HG02973 (cell line): Measurements from ENCODE around the gene NR3C2.

ENCODE experiments used
- ATAC-seq: cut with Tn5 transposase; IDR thresholded peaks from one replicate; pipeline ENCODE4 v1.9.1; 2021; ENCODE audit warnings: moderate library complexity; ENCODE audit not compliant: unreplicated experiment

NR3C2 gene

GRCh38 chr4:148081267-148081666, 360.9 kb downstream of the NR3C2 start:
- no peak for ATAC-seq

GRCh38 chr4:148079961-148080360, 362.3 kb downstream of the NR3C2 start:
- ATAC-seq = no peak

GRCh38 chr4:148078061-148078460, 364.2 kb downstream of the NR3C2 start:
- no peak for ATAC-seq

DNA sequence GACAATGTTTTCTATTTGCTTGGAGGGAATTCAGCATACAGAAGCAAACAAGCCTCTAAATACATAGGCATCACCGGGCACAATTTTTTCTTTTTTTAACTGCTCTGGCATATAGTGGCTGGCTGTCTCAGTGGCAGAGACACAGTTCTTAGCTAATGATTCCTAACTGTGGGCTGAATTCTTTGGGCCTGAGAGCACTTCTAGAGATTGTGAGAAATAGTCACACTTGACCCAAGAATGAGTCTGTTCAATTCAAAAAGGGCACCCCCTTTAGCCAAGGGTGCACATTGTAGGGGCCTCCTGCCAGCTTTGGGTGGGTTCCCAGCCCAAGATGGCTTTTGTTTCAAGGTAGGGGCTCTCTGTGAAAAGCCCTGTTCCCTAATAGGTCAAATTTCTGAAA, 364.6 kb downstream of the NR3C2 start:
- no peak for ATAC-seq

- ATAC-seq = no peak
These were observed 365.2 kb downstream of the NR3C2 start for GRCh38 chr4:148076964-148077363.

GRCh38 chr4:148075438-148075837, 366.8 kb downstream of the NR3C2 start:
- ATAC-seq = no peak

DNA sequence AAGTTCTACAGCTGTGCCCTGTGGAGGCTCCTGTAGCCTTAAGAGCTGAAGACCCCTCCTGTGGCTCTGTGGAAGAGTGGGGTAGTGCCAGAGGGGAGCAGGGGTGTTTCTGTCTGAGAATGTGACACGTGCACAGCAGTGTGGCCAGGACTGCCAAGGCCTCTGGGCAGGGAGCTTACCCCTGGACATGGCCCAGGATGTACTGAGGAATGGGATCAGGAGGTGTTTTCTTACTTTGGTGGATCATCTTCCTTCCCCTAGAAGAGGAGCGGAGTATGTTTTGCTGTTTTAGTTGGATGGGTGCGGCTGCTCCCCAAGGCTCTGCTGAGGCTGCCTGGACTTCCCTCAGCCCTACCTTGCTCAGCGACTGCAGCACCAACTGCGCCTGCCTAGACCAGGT, 367.8 kb downstream of the NR3C2 start:
- ATAC-seq = no peak

- no peak for ATAC-seq
These were observed 368.9 kb downstream of the NR3C2 start for GRCh38 chr4:148073349-148073748.

GRCh38 chr4:148072789-148073188, 369.4 kb downstream of the NR3C2 start:
- ATAC-seq = no peak

DNA sequence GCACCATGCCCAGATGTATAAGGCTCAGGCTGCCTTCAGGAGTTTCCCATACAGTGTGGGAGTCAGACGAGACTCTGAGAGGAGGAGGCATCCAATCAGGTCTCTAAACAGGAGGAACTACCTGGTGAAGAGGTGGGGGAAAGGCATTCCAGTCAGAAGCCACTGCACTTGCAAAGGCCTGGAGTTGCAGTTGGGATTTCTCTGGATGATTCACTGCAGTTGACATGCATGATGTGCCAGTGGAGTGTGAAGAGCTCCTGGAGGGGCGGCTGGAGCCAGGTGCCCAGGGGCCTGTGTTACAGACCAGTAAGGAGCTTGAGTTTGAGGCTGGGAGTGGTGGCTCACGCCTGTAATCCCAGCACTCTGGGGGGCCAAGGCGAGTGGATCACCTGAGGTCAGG, 371.2 kb downstream of the NR3C2 start:
- ATAC-seq = no peak

DNA sequence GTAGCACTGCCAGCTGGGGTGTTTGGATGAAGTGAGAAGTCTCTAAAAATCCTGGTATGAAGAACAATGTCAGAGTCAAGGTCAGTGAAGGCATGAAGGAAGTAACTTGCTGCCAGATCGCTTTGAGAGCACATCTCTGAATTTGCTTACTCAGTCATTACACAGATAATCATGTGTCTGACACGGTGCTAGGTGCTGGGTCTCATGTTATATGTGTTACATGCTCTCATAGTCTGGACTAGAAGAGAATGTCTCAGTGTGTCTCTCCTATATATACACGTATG, 372.4 kb downstream of the NR3C2 start:
- ATAC-seq = no peak

DNA sequence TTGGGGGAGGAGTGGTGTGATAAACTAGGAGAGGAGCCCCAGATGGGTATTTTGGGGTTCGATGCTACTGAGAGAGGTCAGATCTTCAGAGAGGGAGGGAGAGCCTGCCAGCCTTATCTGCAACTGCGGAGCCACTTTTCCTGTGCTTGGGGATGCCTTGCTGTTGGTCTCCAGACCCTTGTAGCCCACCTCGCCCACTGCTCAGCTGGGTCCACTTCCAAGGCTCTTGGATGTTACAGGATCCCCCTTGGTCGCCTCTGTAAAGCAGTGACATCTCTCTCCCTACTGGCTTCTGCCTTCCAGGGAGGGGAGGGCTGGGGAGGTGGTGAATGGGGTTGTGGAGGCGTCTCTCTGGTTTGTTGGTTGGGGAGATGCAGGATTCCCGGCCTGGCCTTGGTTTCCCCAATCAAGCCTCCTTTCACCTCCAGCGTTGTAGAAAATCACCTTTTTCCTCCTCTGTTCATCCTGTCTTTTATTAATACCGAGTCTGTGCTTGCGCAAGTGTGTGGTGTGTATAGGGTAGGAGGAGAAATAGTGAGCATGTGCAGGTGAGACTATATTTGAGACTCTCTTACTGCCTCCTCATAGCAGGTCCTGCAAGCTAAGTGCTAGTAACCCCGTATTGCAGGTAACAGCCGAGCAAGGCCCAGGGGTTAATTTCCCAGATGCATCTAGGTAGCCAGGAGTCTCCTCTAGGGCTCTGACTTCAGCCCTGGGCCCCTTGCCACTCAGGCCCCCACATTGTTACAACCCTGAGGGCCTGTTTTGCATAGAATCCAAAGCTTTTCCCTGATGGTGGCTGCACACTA, 372.9 kb downstream of the NR3C2 start:
- ATAC-seq = no peak

DNA sequence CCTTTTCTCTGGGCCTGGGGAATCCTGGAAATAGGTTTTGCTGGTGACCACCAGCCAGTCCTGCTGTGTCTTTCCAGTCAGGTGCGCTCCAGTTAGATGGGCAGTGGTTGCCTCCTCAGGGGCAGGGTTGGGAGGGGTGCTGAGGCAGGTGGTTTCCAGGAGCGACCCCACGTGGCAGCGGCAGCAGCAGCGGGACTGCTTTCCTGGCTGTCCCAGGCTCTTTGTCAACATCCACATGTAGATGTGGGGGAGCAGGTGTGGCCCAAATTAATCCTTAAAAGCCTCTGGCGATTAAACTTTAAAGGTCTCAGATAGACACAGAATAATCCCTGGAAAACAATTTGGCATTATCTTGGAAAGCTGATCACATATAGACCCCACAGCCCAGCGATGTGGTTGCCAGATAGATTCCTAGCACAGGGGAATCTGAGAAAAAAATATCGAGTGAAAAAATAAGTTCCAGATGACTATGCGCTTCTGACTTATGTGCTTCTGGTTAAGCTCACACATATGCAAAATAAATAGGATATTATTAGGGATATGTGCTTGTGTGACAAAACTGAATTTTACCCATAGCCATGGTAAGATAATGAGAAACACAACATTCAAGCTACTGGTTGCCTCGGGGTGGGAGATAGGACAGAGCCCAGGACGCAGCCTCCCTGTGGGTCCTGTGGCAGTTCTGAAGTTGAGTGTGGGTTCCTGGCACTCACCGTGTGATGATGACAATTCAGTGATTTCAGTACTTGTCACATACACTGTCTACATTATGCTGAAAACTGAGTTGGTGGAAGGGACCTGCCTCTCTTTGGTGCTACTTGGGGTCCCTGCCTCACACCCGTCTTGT, 373.9 kb downstream of the NR3C2 start:
- no peak for ATAC-seq

DNA sequence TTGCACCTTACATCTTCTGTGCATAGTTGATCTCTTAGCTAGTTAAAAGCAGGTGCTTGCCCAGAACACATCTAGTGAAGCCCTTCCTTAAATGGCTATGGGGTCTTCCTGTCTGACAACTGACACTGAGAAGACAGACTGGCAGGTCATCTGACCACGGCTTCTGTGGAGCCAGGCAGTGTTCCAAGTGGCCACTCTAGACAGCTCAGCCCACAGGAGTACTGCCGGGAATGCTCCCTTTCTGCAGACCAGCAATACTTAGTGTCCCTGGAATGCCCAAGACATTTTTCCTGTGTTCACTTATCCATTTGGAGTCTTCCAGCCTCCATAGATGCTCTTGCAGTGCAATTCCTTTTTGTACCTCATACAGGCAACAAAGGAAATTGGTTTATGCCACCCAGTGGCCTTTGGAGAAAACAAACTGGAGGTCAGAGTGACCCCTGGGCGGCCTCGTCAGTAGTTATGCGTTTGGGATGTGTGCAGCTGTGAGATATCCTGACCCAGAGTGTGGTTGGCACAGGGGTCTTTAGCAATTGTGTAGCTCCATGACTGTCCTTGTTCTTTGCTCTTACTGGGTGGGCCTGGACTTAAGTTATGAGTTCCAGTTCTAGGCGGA, 374.8 kb downstream of the NR3C2 start:
- ATAC-seq = no peak

DNA sequence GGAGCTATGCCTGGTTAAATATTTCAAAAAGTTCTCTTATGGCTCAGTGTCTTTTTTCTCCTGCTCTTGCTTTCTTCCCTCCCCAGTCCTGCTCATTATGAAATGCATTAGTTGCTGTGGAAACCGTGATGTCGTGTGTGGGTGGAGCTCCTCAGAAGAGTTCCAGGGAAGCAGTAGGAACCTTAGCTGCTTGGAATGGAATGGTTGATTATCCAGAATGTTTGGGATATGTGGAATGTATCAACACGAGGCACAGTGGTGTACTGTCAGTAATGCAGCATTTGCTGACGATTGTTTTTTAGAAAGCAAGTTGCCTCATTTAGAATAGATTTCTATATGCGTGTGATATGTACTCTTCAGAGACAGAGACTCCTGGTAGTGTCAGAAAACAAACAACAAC, 377.1 kb downstream of the NR3C2 start:
- no peak for ATAC-seq

DNA sequence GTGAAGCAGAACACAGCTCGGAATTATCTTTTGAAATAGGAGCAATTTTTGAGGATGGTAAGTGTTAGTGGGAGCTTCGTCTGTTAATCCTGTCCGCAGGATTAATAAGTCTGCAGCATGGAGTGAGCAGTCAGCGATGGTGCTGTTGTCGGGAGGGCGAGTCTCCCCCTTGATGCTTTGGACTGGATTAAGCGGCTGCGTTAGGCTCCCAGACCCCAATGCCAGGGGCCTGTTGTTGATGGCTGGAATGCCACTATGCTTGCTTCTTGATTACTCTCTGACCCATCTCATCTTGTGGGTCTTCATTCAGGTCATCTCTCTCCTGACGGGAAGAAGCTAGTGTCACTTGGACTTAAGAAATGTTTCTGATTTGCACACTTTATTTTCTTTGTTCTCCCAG, 377.8 kb downstream of the NR3C2 start:
- ATAC-seq = no peak

DNA sequence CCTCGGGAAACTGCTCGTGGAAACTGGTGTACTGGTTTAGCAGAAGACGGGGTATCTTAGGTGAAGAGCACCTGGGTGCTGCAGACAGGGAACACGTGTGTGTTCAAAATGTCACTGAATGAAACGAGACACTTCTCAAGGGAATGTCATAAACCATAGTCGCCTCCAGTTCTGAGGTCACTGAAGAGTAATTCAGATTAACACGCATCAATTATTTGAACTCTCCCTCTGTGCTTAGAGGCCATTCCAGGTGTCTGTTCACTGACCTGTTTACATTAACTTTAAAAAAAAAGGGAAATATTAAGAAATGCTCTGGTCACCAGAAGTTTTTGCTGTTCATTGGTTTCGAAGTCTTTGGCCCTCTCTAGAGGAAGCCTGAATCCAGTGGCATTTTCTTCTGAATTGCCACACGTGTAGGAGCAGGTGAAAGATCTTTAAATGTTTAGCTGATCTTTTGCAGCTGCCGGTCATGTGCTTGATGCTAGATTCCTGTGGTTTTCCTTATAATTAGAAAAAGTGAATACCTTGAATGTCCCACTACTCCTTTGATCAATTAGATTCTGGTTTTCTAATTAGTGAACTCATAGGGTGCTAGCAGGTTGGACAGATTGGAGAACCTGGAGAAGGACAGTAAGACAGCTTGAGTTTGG, 379.8 kb downstream of the NR3C2 start:
- ATAC-seq = no peak

GRCh38 chr4:148061795-148062194, 380.4 kb downstream of the NR3C2 start:
- ATAC-seq = no peak

DNA sequence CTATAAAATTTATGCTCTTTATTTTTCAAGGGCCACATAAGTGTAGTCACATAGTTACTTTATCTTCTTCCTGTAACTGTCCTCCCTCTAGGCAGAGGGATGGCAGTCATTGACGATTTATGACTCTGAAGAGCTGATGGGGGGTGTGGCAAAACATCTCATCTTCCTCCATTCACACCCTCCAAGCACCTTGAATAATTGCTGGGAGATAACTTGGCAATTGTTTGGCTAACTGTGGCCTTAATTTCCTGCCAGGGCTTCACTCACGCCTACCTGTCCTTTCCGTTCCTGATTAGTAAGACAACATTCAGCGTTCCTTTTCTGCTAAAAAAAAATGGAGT, 381.1 kb downstream of the NR3C2 start:
- no peak for ATAC-seq

GRCh38 chr4:148060264-148061140, 381.7 kb downstream of the NR3C2 start:
- ATAC-seq = no peak
